Suppressor macrophage treated with lipopolysaccharide for 4 hours (primary cell): Measurements from ENCODE around the gene ABR.
"Not testable (repeated sequence)": the region's sequence is repeated elsewhere in the genome, so short reads cannot be mapped to it uniquely, and the experiment has no call there.

ENCODE experiments used
- DNase-seq: peaks from one replicate; pipeline ENCODE4 v3.0.0-alpha.2; 2020

Gene ABR

GRCh38 chr17:1147664-1148063 is 32.1 kb downstream of the ABR start:
- no peak for DNase-seq

- no peak for DNase-seq
These were observed 33.1 kb downstream of the ABR start for GRCh38 chr17:1146561-1147265.

GRCh38 chr17:1145311-1145986 is 34.3 kb downstream of the ABR start:
- DNase-seq = no peak

GRCh38 chr17:1144162-1144561 is 35.6 kb downstream of the ABR start:
- no peak for DNase-seq

- no peak for DNase-seq
These were observed 36.2 kb downstream of the ABR start for GRCh38 chr17:1143573-1143972.

GRCh38 chr17:1142561-1142971 is 37.2 kb downstream of the ABR start:
- DNase-seq = no peak

- no peak for DNase-seq
These were observed 42.3 kb downstream of the ABR start for GRCh38 chr17:1137465-1137894.

- no peak for DNase-seq
These were observed 43.0 kb downstream of the ABR start for GRCh38 chr17:1136748-1137147.

GRCh38 chr17:1134634-1135324 is 45.0 kb downstream of the ABR start:
- no peak for DNase-seq

- DNase-seq = no peak
These were observed 49.6 kb downstream of the ABR start for GRCh38 chr17:1130191-1130590.

GRCh38 chr17:1128463-1128862 is 51.3 kb downstream of the ABR start:
- not testable (repeated sequence) for DNase-seq

GRCh38 chr17:1126801-1127550 is 52.8 kb downstream of the ABR start:
- no peak for DNase-seq

GRCh38 chr17:1126250-1126797 is 53.5 kb downstream of the ABR start:
- no peak for DNase-seq

GRCh38 chr17:1125788-1126145 is 54.0 kb downstream of the ABR start:
- no peak for DNase-seq

GRCh38 chr17:1124896-1125787 is 54.6 kb downstream of the ABR start:
- no peak for DNase-seq

GRCh38 chr17:1123921-1124715 is 55.7 kb downstream of the ABR start:
- no peak for DNase-seq

- DNase-seq = no peak
These were observed 56.4 kb downstream of the ABR start for GRCh38 chr17:1123393-1123831.

GRCh38 chr17:1122533-1123392 is 57.0 kb downstream of the ABR start:
- DNase-seq = peak; percentile 74

- DNase-seq = not testable (repeated sequence)
These were observed 58.4 kb downstream of the ABR start for GRCh38 chr17:1121442-1121817.
